Prostate gland (tissue), 2 donors: ENCODE measurements around the gene LAX1.

Source experiments
- CTCF ChIP-seq, 4 experiments: fragments of 200-600 bp in 2 of 4; fragments of 450-650 bp in 2 of 4; sonication (generic) in 2 of 4; IDR thresholded peaks; 1 replicate in 3 of 4; 2 replicates in 1 of 4; pipeline ENCODE4 v1.5.1; 2016 to 2019; ENCODE audit warnings: antibody characterized with exemption in 4 of 4, mild to moderate bottlenecking in 2 of 4, moderate library complexity in 2 of 4
- POLR2A ChIP-seq: fragments of 450-650 bp; IDR thresholded peaks from one replicate; pipeline ENCODE4 v1.6.1; 2016; ENCODE audit warnings: antibody characterized with exemption, mild to moderate bottlenecking
- POLR2AphosphoS5 ChIP-seq: sonication (generic); formaldehyde crosslinking; IDR thresholded peaks from one replicate; pipeline ENCODE4 v1.6.1; 2017; ENCODE audit warnings: antibody characterized with exemption

- TF ChIP-seq POLR2A (no peak), CTCF (IDR thresholded peaks at IDR 0.05) (no peak), POLR2AphosphoS5 (no peak)
Observed at GRCh38 chr1:203720242-203720641, 44.7 kb upstream of the LAX1 start.
